ENCODE results near the gene LOXL3. TPM values are rescaled to one million over a fixed set of nuclear protein-coding genes. Genes with fewer than 3 reads are reported as not detected.

LOXL3 gene
- total and polyA plus RNA-seq, 2 donors (not counting 1 experiment from before 2014, with no cell fraction given) = 0.97 to 1.2 TPM

- H3K4me3 ChIP-seq (ENCODE audit: control extremely low read depth in 1 of 5, extremely low read depth in 1 of 5, insufficient read depth in 1 of 5, low read depth in 2 of 5, low read length in 4 of 5) = peak overlapping the region in 4 of 5 experiments; percentile 73 to 99 (median 91)
- no peak for ATAC-seq (ENCODE audit: low read depth)
- 64% methylated on average over 15 of the region's 17 CpGs for WGBS (ENCODE audit: insufficient coverage)
- Mint-ChIP-seq H3K9me3 (ENCODE audit: insufficient read depth) (no peaks in the 10 kb centered on the region), H3K4me1 (peaks cover 20% of the 10 kb centered on the region), H3K27ac (peak overlapping the region; percentile 94), H3K4me3 (peak overlapping the region; percentile 96), H3K27me3 (no peaks in the 10 kb centered on the region)
- peak overlapping the region; percentile 96 for H3K9ac ChIP-seq (ENCODE audit: low read length)
- H2AFZ ChIP-seq (ENCODE audit: insufficient read depth, low read depth, low read length, poor library complexity, severe bottlenecking) = peak overlapping the region; percentile 97
- H3K9me3 ChIP-seq (ENCODE audit: control extremely low read depth in 1 of 3, control insufficient read depth in 2 of 3, insufficient read depth in 1 of 3, low read length in 2 of 3) = no peaks in the 10 kb centered on the region
- peaks cover 0 to 15% of the 10 kb centered on the region in 2 experiments for H3K36me3 ChIP-seq (replicated peaks in 1 of 2; ENCODE audit: control extremely low read depth in 1 of 2, control insufficient read depth in 1 of 2, extremely low read depth in 1 of 2, insufficient read depth in 2 of 2, low read length in 1 of 2)
- CTCF ChIA-PET = interaction anchor here (1.0 to 1.2 kb wide), 2 partner anchors 24 to 32 kb away, joined by 3 read pairs; no protein-coding TSS in a partner anchor
- H3K27ac ChIP-seq (ENCODE audit: low read length in 2 of 2) = peak overlapping the region in 1 of 2 donors; percentile 76
- H4K20me1 ChIP-seq (ENCODE audit: control insufficient read depth, insufficient read depth, low read length, poor library complexity, severe bottlenecking) = peaks cover 15% of the 10 kb centered on the region
- intact Hi-C loops (cut with micrococcal nuclease) = loop anchor here (1.0 to 10.0 kb wide), 3 partner anchors 19 to 161 kb away; partner anchors contain the start of genes CCDC142 and TTC31
- TF ChIP-seq CTCF (IDR thresholded peaks at IDR 0.05) (no peak), EZH2 (IDR thresholded peaks at IDR 0.05; ENCODE audit: borderline replicate concordance, insufficient read depth, low read depth, low read length, poor library complexity, severe bottlenecking) (no peak)
- POLR2A ChIA-PET = interaction anchor here (0.6 to 1.0 kb wide), 3 partner anchors 9 to 1342 kb away, joined by 3 read pairs; no protein-coding TSS in a partner anchor
- H3K4me1 ChIP-seq (ENCODE audit: control insufficient read depth in 2 of 2, insufficient read depth in 2 of 2, low read length in 2 of 2) = peaks cover 8 to 32% of the 10 kb centered on the region in 2 donors
- H3K27me3 ChIP-seq (replicated peaks in 1 of 4; ENCODE audit: control extremely low read depth in 1 of 4, control insufficient read depth in 3 of 4, insufficient read depth in 4 of 4, low read length in 3 of 4) = peaks cover 0 to 3% (median 0%) of the 10 kb centered on the region in 4 experiments
- no peak for DNase-seq
- H3K79me2 ChIP-seq (ENCODE audit: control insufficient read depth, insufficient read depth, low read length) = peaks cover 11% of the 10 kb centered on the region
- peak overlapping the region; percentile 97 for H3K4me2 ChIP-seq (replicated peaks; ENCODE audit: low read depth, low read length, poor library complexity, severe bottlenecking)
Measured at GRCh38 chr2:74555610-74556103, 1.9 kb upstream of the LOXL3 start.
